HG03045 (cell line): Measurements from ENCODE around the gene CACNA2D3.

Experiments
- ATAC-seq: cut with Tn5 transposase; IDR thresholded peaks from one replicate; pipeline ENCODE4 v1.9.1; 2021; ENCODE audit warnings: mild to moderate bottlenecking, moderate library complexity; ENCODE audit not compliant: unreplicated experiment

Gene CACNA2D3

DNA sequence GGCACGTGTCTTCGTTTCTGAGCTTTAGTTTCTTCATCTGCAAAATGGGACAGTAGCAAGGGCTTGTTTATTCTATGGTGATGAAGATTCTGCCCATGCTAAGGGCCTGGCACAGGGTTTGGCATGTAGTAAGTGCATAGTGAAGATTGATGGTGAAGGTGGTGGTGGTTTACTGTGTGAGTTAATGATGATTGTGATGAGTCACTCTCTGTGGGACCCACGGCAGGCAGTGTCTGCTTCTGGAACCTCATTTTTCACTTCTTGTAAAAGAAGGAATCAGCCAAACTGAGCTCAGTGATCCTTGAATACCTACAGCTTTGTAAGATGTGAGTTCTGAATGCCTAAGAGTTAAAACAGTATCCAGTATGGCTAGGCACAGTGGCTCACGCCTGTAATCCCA is 891.7 kb downstream of the CACNA2D3 start:
- ATAC-seq: no peak

- no peak for ATAC-seq
Measured at GRCh38 chr3:55014906-55015305, 892.6 kb downstream of the CACNA2D3 start.

DNA sequence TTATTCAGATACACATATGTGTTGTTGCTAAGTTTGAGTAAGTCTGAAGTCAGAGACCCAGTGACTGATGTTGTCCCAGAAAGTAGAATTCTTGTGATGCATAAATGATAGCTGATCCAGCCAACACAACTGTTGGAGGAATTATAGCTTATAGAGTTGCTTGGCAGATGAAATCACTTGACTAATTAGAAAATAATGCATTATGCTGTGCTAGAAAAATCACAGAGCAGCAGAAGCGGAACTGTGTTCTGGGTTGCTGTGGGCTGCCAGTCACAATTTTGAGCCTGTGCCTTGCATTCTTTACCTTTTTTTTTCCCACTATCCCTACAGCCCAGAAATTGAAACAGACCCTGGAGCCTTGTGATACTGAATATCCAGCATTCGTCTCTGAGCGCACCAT is 895.5 kb downstream of the CACNA2D3 start:
- no peak for ATAC-seq

DNA sequence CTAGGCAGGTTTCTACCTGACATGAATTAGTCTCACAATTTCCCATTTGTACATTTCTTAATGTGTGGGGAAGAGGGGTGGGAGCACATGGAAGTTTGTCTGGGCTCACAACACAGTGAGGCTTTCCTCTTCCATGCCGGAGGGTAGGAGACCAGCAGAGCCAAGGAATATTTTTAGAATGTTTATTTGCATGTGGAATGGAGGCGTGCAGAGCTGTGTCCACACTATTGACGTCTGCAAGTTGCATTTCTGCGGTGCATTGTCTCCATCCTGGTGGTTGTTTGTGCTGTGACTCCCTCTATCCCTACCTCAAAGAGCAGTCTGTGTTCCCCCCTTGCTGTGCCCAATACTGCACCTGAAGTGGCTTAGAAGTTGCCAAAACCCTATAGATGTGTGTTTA is 908.6 kb downstream of the CACNA2D3 start:
- ATAC-seq: no peak

DNA sequence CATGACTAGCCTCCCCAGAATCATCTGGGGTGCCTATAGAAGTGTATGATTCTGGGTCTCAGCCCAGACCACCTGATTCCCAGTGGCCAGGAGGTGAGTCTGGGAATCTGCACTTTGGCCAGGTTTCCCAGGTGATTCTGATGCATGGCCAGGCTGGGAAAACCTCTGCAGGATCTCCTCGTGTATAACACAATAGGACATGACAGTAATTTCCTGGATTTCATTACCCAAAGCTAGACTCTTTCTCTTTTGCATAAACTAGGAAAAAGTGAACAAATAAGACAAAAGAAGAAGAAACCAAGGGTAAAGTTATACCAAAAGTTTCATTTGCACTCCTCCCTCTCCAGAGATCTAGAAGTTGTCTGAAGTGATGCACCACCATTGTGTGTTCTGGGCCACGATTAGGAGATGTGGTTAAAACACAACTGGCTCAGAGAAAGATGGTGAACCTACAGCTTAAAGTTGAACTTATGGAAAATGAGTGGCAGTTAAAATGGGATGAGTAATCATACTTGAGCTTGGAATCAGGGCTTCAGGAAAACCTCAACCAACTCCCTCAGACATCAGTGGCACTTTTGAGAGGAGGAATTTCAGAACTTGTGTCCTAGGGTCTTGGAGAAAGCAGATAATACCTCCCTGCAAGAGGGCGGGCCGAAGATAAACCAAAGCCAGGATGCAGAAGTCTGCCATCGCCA is 914.7 kb downstream of the CACNA2D3 start:
- no peak for ATAC-seq

DNA sequence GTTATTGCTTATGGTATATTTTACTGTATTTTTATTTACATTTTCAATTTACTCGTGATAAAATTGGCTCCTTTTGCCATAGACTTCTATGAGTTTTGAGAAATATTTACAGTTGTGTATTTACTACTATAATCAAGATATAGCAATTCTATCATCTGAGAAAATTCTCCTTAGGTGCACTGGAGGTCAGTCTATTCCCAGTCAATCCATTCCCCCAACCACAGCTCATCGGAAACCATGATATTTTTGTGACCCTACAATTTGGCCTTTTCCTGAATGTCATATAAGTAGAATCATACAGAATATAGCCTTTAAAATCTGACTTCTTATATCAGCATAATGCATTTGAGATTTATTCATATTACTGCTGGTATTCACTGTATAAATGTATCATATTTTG is 920.2 kb downstream of the CACNA2D3 start:
- ATAC-seq: no peak

DNA sequence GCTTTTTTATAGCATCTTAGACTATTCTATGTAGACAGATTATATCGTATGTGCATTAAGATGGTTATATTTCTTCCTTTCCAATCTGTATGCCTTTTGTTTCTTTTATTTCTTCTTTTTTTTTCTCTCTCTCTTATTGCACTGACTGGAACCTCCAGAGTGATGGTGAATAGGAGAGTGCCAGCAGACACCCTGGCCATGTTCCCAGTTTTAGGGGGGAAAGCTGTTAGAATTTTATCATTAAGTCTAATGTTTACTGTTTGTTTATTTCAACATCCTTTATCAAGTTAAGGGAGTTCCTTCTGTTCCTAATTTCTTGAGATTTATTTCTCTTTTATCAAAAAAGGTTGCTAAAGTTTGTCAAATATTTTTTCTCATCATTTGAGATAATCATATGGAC is 922.1 kb downstream of the CACNA2D3 start:
- ATAC-seq: no peak

- ATAC-seq: no peak
Measured at GRCh38 chr3:55059027-55059629, 936.8 kb downstream of the CACNA2D3 start.

DNA sequence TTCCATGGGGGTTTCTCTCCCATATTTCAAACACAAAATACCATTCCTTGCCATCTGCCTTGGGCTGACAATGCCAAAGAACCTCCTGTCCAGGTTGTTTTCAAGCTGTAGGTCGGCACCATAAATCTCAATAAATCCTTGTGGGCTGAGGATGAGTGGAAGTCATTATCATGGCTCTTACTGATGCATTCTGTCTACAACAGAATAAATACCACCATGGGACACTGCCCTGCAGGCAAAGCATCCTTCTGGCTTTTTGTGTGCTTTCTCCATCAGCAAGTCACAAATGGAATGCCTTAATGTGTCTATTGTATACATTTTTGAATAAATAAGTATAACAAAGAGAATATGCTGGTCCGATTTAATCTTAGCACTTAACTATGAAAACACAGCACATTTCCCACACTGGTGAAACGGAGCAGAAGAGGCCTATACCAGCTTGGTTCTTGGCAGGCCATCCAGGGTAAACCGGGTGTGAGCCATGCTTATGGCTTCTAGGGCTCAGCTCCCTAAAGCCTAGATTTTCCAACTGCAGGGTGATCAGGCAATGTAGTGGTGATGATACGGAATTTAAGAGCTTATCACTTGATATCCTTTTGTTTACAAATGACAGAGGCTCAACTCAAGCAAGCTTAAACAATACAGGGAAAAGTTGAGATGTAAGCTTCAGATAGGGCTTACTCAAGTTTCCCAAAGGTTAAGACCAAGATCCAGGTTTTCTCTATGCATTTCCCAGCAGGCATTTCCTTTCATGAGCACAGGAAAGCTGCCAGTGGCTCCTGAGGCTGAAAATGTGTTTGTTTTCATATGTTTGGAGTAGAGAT is 938.8 kb downstream of the CACNA2D3 start:
- ATAC-seq: no peak

- ATAC-seq: no peak
Measured at GRCh38 chr3:55061720-55062034, 939.3 kb downstream of the CACNA2D3 start.

DNA sequence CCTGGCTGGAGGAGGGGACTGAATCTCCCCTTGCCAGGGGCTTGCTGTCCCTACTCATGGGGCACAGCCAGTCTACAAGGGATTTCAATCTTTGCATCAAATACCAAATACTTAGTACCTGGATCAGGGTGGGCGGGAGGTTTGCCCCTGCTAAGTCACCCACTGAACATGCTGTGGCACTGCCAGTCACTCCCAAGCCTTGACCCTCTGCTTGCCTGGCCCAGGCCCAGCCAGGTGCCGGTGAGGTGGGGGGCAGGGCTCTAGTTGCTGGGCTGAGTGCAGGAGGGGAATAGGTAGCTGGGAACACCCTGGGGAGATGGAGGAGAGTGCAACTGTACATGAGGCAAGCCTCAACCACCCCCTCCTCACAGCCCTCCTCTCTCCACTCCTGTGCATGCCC is 941.8 kb downstream of the CACNA2D3 start:
- ATAC-seq: no peak

GRCh38 chr3:55065331-55065730 is 943.0 kb downstream of the CACNA2D3 start:
- ATAC-seq: no peak

DNA sequence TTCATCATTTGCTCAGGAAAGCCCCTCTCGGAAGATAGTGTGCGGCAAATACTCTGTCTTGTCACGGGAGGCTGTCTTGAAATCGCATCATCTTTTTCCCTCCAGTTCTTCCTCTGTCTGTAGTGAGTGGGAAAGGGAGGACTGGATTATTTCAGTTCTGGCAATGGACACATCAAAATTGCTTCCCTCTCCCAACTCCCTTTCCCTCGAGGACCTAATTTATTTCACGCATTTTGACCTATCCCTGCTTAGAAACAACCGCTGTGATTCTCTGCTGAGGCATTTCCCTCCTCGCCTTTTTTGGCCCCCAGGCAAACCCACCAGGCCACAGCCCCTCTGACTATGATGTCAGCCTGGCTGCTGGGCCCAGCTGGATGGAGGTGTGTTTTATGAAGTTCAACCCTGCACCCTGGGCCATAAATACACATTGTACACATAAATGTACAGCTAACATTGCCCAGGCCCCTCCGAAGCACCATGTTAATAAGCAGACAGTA is 944.2 kb downstream of the CACNA2D3 start:
- no peak for ATAC-seq

DNA sequence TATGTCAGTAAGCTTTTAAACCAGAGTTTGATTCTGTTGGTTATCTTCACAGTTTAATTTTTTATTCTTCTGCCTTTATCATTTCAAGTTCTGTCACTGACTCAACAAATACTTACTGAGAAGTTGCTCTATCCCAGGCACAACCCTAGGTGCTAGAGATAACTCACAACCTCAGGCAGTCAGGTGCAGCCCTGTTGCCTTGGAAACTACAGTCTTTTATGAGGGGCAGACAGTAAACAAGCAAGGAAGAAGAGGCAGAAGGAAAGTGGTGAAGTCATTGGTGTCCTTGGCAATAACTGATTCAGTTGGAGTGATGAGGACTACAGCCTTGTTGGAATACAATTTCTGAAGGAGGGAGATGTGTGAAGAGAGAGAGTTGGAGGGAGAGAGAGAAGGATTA is 947.6 kb downstream of the CACNA2D3 start:
- no peak for ATAC-seq

DNA sequence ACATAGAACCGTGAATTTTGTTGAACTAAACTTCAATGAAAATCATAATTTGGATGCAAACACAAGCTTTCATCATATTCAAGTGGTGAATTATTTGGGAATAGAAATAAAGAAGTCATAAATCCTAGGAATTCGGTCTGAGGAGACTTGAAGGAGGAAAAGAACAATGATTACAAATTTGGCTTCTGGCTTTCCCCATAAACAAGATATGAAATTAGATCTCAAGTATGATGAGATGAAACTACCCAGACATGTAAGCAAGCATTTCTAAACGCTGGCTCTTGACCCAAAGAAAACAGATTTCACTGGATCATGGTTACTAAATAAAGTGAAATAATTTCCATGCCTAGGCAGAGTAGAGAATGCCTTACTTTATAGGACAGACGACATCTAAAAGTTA is 952.4 kb downstream of the CACNA2D3 start:
- no peak for ATAC-seq

DNA sequence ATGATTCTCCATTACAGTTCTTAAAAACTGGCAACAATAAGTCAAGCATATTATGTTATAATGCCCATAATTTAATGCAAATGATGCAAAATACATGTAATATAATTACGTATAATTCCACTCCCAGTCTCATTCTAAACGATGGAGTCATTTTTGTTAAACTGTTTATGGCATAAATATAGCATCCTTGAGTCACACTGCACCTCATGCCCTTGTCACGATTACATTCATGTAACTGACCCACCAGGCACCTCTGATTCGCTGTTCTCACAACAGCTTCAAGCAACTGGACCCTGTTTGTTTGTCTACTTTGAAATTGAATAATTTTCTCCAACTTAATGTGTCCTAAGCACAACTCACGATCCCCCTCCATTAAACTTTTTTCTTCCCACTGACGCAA is 953.5 kb downstream of the CACNA2D3 start:
- ATAC-seq: no peak

DNA sequence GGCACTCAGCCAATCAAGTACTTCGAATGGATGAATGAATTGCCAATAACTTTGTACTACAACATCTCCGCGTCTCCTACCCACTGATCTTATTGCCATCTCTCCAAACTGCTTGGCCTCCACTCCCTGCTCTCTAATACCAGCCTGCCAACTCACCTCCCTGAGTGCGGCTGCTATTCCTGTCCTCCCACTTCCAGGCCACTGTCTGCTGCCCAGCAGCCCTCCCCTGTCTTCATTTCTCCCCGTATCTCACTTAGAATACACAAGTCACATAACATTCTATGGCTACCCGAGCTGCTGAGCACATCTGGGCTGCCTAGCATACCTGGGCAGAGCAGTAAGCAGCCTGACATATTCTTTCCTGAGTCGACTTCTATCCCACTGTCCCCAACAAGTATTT is 955.4 kb downstream of the CACNA2D3 start:
- ATAC-seq: no peak

GRCh38 chr3:55078876-55079275 is 956.5 kb downstream of the CACNA2D3 start:
- ATAC-seq: no peak

GRCh38 chr3:55085231-55085630 is 962.9 kb downstream of the CACNA2D3 start:
- no peak for ATAC-seq

DNA sequence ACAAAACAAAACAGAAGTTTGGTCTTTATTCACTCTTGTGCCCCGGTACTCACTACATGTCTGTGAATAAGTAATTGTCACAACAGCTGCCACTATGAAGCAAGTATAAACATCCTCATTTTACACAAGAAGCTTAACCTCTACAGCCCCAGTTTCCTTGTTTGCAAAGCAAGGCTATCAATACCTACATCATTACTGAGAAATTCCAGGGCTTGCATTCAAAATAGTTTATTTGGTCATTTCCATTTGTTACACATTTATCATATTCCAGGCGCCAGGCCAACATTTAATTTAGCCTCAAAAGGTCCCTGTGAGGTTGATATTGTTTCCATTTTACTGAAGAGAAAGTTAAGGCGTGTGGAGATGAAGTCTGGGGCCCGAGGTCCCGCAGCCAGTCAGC is 966.9 kb downstream of the CACNA2D3 start:
- ATAC-seq: no peak

- no peak for ATAC-seq
Measured at GRCh38 chr3:55090291-55090690, 967.9 kb downstream of the CACNA2D3 start.

- ATAC-seq: no peak
Measured at GRCh38 chr3:55090746-55091145, 968.4 kb downstream of the CACNA2D3 start.
